Measurements from ENCODE around the gene PPP1R9B.
A peak's percentile ranks its signal among the peaks of the same experiment; 100 is the strongest.

PPP1R9B gene

GRCh38 chr17:50176559-50177357, 26.3 kb upstream of the PPP1R9B start:
- FAIRE-seq, result no peak
- no peak for DNase-seq (ENCODE audit: extremely low spot score, insufficient read length, low read depth)

GRCh38 chr17:50175035-50175807, 24.7 kb upstream of the PPP1R9B start:
- no peak for DNase-seq (ENCODE audit: extremely low spot score, insufficient read length, low read depth)
- no peak for FAIRE-seq

- DNase-seq (ENCODE audit: extremely low spot score, insufficient read length, low read depth) (no peak), FAIRE-seq (no peak)
Observed at GRCh38 chr17:50174444-50174843, 24.0 kb upstream of the PPP1R9B start.

GRCh38 chr17:50173335-50173941, 23.0 kb upstream of the PPP1R9B start:
- no peak for FAIRE-seq
- DNase-seq (ENCODE audit: extremely low spot score, insufficient read length, low read depth), result no peak

- FAIRE-seq, result no peak
- DNase-seq (ENCODE audit: extremely low spot score, insufficient read length, low read depth), result no peak
Observed at GRCh38 chr17:50172936-50173334, 22.5 kb upstream of the PPP1R9B start.

- no peak for DNase-seq (ENCODE audit: extremely low spot score, insufficient read length, low read depth)
- no peak for FAIRE-seq
Observed at GRCh38 chr17:50172130-50172529, 21.7 kb upstream of the PPP1R9B start.

- no peak for FAIRE-seq
Observed at GRCh38 chr17:50171371-50172071, 21.0 kb upstream of the PPP1R9B start.

GRCh38 chr17:50170662-50171370, 20.3 kb upstream of the PPP1R9B start:
- DNase-seq (ENCODE audit: extremely low spot score, insufficient read length, low read depth) (no peak), FAIRE-seq (peak; percentile 92)

More at GRCh38 chr17:50171371-50172071, 21.0 kb upstream of the PPP1R9B start:
- DNase-seq (ENCODE audit: extremely low spot score, insufficient read length, low read depth), result no peak

- no peak for FAIRE-seq
- no peak for DNase-seq (ENCODE audit: extremely low spot score, insufficient read length, low read depth)
Observed at GRCh38 chr17:50169881-50170459, 19.5 kb upstream of the PPP1R9B start.

GRCh38 chr17:50169121-50169764, 18.8 kb upstream of the PPP1R9B start:
- FAIRE-seq (peak; percentile 87), DNase-seq (ENCODE audit: extremely low spot score, insufficient read length, low read depth) (no peak)

- DNase-seq (ENCODE audit: extremely low spot score, insufficient read length, low read depth) (no peak), FAIRE-seq (no peak)
Observed at GRCh38 chr17:50168319-50168718, 17.8 kb upstream of the PPP1R9B start.

GRCh38 chr17:50167371-50167770, 16.9 kb upstream of the PPP1R9B start:
- DNase-seq (ENCODE audit: extremely low spot score, insufficient read length, low read depth) (no peak), FAIRE-seq (no peak)

GRCh38 chr17:50166518-50167181, 16.2 kb upstream of the PPP1R9B start:
- no peak for DNase-seq (ENCODE audit: extremely low spot score, insufficient read length, low read depth)
- FAIRE-seq, result no peak

- DNase-seq (ENCODE audit: extremely low spot score, insufficient read length, low read depth) (no peak), FAIRE-seq (no peak)
Observed at GRCh38 chr17:50165867-50166517, 15.5 kb upstream of the PPP1R9B start, which contains the start of gene SGCA. Gene SGCA (plus strand): TSS chr17:50166005. CDS start chr17:50166041, 36 bp downstream.

GRCh38 chr17:50165466-50165865, 15.0 kb upstream of the PPP1R9B start:
- no peak for FAIRE-seq
- no peak for DNase-seq (ENCODE audit: extremely low spot score, insufficient read length, low read depth)

GRCh38 chr17:50165066-50165465, 14.6 kb upstream of the PPP1R9B start:
- no peak for FAIRE-seq
- no peak for DNase-seq (ENCODE audit: extremely low spot score, insufficient read length, low read depth)

- no peak for DNase-seq (ENCODE audit: extremely low spot score, insufficient read length, low read depth)
- FAIRE-seq, result no peak
Observed at GRCh38 chr17:50164697-50164988, 14.2 kb upstream of the PPP1R9B start.
